ENCODE results near the gene UBE2Q1.

UBE2Q1 gene

GRCh38 chr1:154575147-154575927 lies 16.9 kb upstream of the UBE2Q1 start:
- no peaks in the 10 kb centered on the region for H3K9me3 ChIP-seq (ENCODE audit: insufficient read depth, low read length, severe bottlenecking)
- no peak overlapping the region for H3K4me3 ChIP-seq (ENCODE audit: low read depth in 1 of 2, low read length in 2 of 2)
- peak; percentile 12; the same call in 1 of the 3 replicates for ATAC-seq (ENCODE audit: insufficient read depth, low read depth)
- H3K9ac ChIP-seq (ENCODE audit: low read depth, low read length): no peak overlapping the region
- TF ChIP-seq EZH2 (IDR thresholded peaks at IDR 0.05; ENCODE audit: borderline replicate concordance, low read depth, low read length, severe bottlenecking) (no peak), CTCF (IDR thresholded peaks at IDR 0.05; ENCODE audit: borderline replicate concordance, extremely low read depth, low read length, poor library complexity, severe bottlenecking) (no peak)
- no peak overlapping the region for H3K4me2 ChIP-seq (ENCODE audit: insufficient read depth, low read length)
- H3K27me3 ChIP-seq (ENCODE audit: insufficient read depth, low read length, poor library complexity): no peaks in the 10 kb centered on the region
- DNase-seq: no peak
- peaks cover 43% of the 10 kb centered on the region for H4K20me1 ChIP-seq (ENCODE audit: insufficient read depth, low read length)
- no peaks in the 10 kb centered on the region for H3K4me1 ChIP-seq (ENCODE audit: insufficient read depth, low read length)
- H3K79me2 ChIP-seq (ENCODE audit: insufficient read depth, low read length): no peaks in the 10 kb centered on the region
- no peak overlapping the region for H2AFZ ChIP-seq (ENCODE audit: low read depth, low read length)
- no peak overlapping the region for H3K27ac ChIP-seq (ENCODE audit: low read length)
- H3K36me3 ChIP-seq (ENCODE audit: insufficient read depth, low read length): peaks cover 21% of the 10 kb centered on the region

GRCh38 chr1:154574716-154575115 lies 16.3 kb upstream of the UBE2Q1 start:
- peaks cover 15% of the 10 kb centered on the region for H3K36me3 ChIP-seq (ENCODE audit: insufficient read depth, low read length)
- no peak for TF ChIP-seq EZH2 (IDR thresholded peaks at IDR 0.05; ENCODE audit: borderline replicate concordance, low read depth, low read length, severe bottlenecking)
- no peak for TF ChIP-seq CTCF (IDR thresholded peaks at IDR 0.05; ENCODE audit: borderline replicate concordance, extremely low read depth, low read length, poor library complexity, severe bottlenecking)
- no peaks in the 10 kb centered on the region for H3K4me1 ChIP-seq (ENCODE audit: insufficient read depth, low read length)
- H3K4me3 ChIP-seq (ENCODE audit: low read depth in 1 of 2, low read length in 2 of 2): no peak overlapping the region
- no peaks in the 10 kb centered on the region for H3K27me3 ChIP-seq (ENCODE audit: insufficient read depth, low read length, poor library complexity)
- H2AFZ ChIP-seq (ENCODE audit: low read depth, low read length): no peak overlapping the region
- ATAC-seq (ENCODE audit: insufficient read depth, low read depth): peak; percentile 20; the same call in 1 of the 3 replicates
- H3K9ac ChIP-seq (ENCODE audit: low read depth, low read length): no peak overlapping the region
- peaks cover 41% of the 10 kb centered on the region for H4K20me1 ChIP-seq (ENCODE audit: insufficient read depth, low read length)
- H3K9me3 ChIP-seq (ENCODE audit: insufficient read depth, low read length, severe bottlenecking): no peaks in the 10 kb centered on the region
- DNase-seq: peak; percentile 19
- no peaks in the 10 kb centered on the region for H3K79me2 ChIP-seq (ENCODE audit: insufficient read depth, low read length)
- no peak overlapping the region for H3K4me2 ChIP-seq (ENCODE audit: insufficient read depth, low read length)
- no peak overlapping the region for H3K27ac ChIP-seq (ENCODE audit: low read length)

GRCh38 chr1:154573168-154573510 lies 14.7 kb upstream of the UBE2Q1 start:
- Histone ChIP-seq H3K4me1 (ENCODE audit: insufficient read depth, low read length) (peaks cover 2% of the 10 kb centered on the region), H3K4me3 (ENCODE audit: low read depth in 1 of 2, low read length in 2 of 2) (no peak overlapping the region), H3K79me2 (ENCODE audit: insufficient read depth, low read length) (no peaks in the 10 kb centered on the region), H3K36me3 (ENCODE audit: insufficient read depth, low read length) (no peaks in the 10 kb centered on the region), H3K4me2 (ENCODE audit: insufficient read depth, low read length) (no peak overlapping the region), H3K27ac (ENCODE audit: low read length) (no peak overlapping the region), H3K9ac (ENCODE audit: low read depth, low read length) (no peak overlapping the region), H2AFZ (ENCODE audit: low read depth, low read length) (no peak overlapping the region), H4K20me1 (ENCODE audit: insufficient read depth, low read length) (peaks cover 37% of the 10 kb centered on the region), H3K9me3 (ENCODE audit: insufficient read depth, low read length, severe bottlenecking) (no peaks in the 10 kb centered on the region), H3K27me3 (ENCODE audit: insufficient read depth, low read length, poor library complexity) (peaks cover 10% of the 10 kb centered on the region)
- ATAC-seq (ENCODE audit: insufficient read depth, low read depth): no peak
- TF ChIP-seq CTCF (IDR thresholded peaks at IDR 0.05; ENCODE audit: borderline replicate concordance, extremely low read depth, low read length, poor library complexity, severe bottlenecking): no peak
- no peak for TF ChIP-seq EZH2 (IDR thresholded peaks at IDR 0.05; ENCODE audit: borderline replicate concordance, low read depth, low read length, severe bottlenecking)
- no peak for DNase-seq
